Caco-2 (cell line): ENCODE results near the gene RAB26. TPM values are rescaled to one million over a fixed set of nuclear protein-coding genes. Genes with fewer than 3 reads are reported as not detected.

ENCODE experiments used
- BruUV-seq: library from RNA; stranded (reverse); fragments of 400-500 nt; replicated peaks from 2 replicates; lab custom pipeline; 2021; lab: Mats Ljungman, UMichigan
- CTCF ChIA-PET: fragments of 300-600 bp; sonication (Branson Sonifier 250); formaldehyde crosslinking; loops from one replicate; lab custom pipeline; 2022; ENCODE audit warnings: antibody characterized with exemption; lab: Charles Lee
- POLR2A ChIA-PET: fragments of 300-600 bp; sonication (Branson Sonifier 250); formaldehyde crosslinking; loops from one replicate; lab custom pipeline; 2022; ENCODE audit warnings: antibody characterized with exemption; lab: Charles Lee
- DNase-seq, 2 experiments: peaks; one replicate each; pipeline versions ENCODE4 v3.0.0 to v3.0.0-alpha.2; 2020 to 2022
- H3K27me3 ChIP-seq: replicated peaks from 2 replicates; pipeline ENCODE4 v1.6.0; 2011; ENCODE audit warnings: low read length; ENCODE audit not compliant: control insufficient read depth, insufficient read depth
- H3K36me3 ChIP-seq: 2 replicates; pipeline ENCODE4 v1.5.1; 2011; ENCODE audit warnings: low read length; ENCODE audit not compliant: control insufficient read depth, insufficient read depth
- H3K4me1 ChIP-seq: fragments of 250-450 bp; sonication (Bioruptor Pico); 2 replicates; pipeline ENCODE4 v1.5.1; 2020; ENCODE audit warnings: mild to moderate bottlenecking
- H3K4me3 ChIP-seq: 2 replicates; pipeline ENCODE4 v1.5.1; 2011; ENCODE audit warnings: low read depth, mild to moderate bottlenecking, control low read depth, low read length
- H3K9me3 ChIP-seq: fragments of 250-450 bp; sonication (Bioruptor Pico); 2 replicates; pipeline ENCODE4 v1.5.1; 2020; ENCODE audit warnings: mild to moderate bottlenecking, moderate library complexity
- H3K27ac Mint-ChIP-seq: one replicate; pipeline ENCODE4 v1.8.0; 2022; ENCODE audit warnings: mixed read lengths; ENCODE audit not compliant: unreplicated experiment
- H3K27me3 Mint-ChIP-seq: one replicate; pipeline ENCODE4 v1.8.0; 2022; ENCODE audit warnings: mixed read lengths; ENCODE audit not compliant: insufficient read depth, unreplicated experiment
- H3K36me3 Mint-ChIP-seq: one replicate; pipeline ENCODE4 v1.8.0; 2022; ENCODE audit warnings: mild to moderate bottlenecking, mixed read lengths; ENCODE audit not compliant: insufficient read depth, unreplicated experiment
- H3K4me1 Mint-ChIP-seq: one replicate; pipeline ENCODE4 v1.8.0; 2022; ENCODE audit warnings: low read depth, mixed read lengths; ENCODE audit not compliant: unreplicated experiment
- H3K4me3 Mint-ChIP-seq: one replicate; pipeline ENCODE4 v1.8.0; 2022; ENCODE audit warnings: mild to moderate bottlenecking, moderate library complexity, mixed read lengths; ENCODE audit not compliant: unreplicated experiment
- H3K9me3 Mint-ChIP-seq: one replicate; pipeline ENCODE4 v1.8.0; 2022; ENCODE audit warnings: mixed read lengths; ENCODE audit not compliant: unreplicated experiment
- CTCF ChIP-seq, 2 experiments: fragments of 200-600 bp in 1 of 2; IDR thresholded peaks; 1 replicate in 1 of 2; 2 replicates in 1 of 2; pipeline versions ENCODE4 v1.5.1 to v1.8.0; 2011 to 2022; ENCODE audit warnings: antibody characterized with exemption in 1 of 2, control low read depth in 1 of 2, inconsistent platforms in 1 of 2, low read depth in 1 of 2, low read length in 1 of 2, mild to moderate bottlenecking in 1 of 2, moderate library complexity in 1 of 2; ENCODE audit not compliant: insufficient read depth in 1 of 2, severe bottlenecking in 1 of 2, unreplicated experiment in 1 of 2
- intact Hi-C: fragments of 100-400 bp; cut with micrococcal nuclease; formaldehyde crosslinking; loops from one replicate; pipeline ENCODE4 v1.10.0; 2022; ENCODE audit not compliant: unreplicated experiment
- total RNA-seq: library from RNA; stranded (reverse); gene quantifications from 2 replicates; pipeline ENCODE4 v1.2.3, GENCODE V29; 2022

Gene RAB26
- total RNA-seq, 1 experiment from 2014 or later = 1.0 TPM

GRCh38 chr16:2155091-2155950 is 6.9 kb downstream of the RAB26 start, which contains the start of gene TRAF7:
TSS of gene TRAF7 (plus strand) at chr16:2155782. CDS start at chr16:2163921, 8,139 bp downstream.
- no peaks in the 10 kb centered on the region for H3K9me3 Mint-ChIP-seq
- no TSS peak for BruUV-seq
- H3K4me1 Mint-ChIP-seq = peaks cover 25% of the 10 kb centered on the region
- intact Hi-C loops = no loop called here
- H3K4me3 ChIP-seq = peak within 1 kb of the TSS; percentile 92
- H3K36me3 Mint-ChIP-seq = peaks cover 52% of the 10 kb centered on the region
- ChIA-PET POLR2A (interaction anchor here (0.5 to 1.9 kb wide), 32 partner anchors 8 to 1565 kb away, joined by 3 to 20 read pairs (median 4); partner anchors contain the start of genes ECI1, FAHD1, HAGH and NTHL1), CTCF (interaction anchor here (0.6 to 1.2 kb wide), 9 partner anchors 15 to 449 kb away, joined by 3 to 10 read pairs (median 3); partner anchors contain the start of genes MAPK8IP3, PKD1 and TSC2)
- no peaks in the 10 kb centered on the region for H3K9me3 ChIP-seq
- H3K4me3 Mint-ChIP-seq = peak within 1 kb of the TSS; percentile 80
- H3K27me3 Mint-ChIP-seq = peaks cover 3% of the 10 kb centered on the region
- peak within 1 kb of the TSS; percentile 96 for H3K27ac Mint-ChIP-seq
- peaks cover 8% of the 10 kb centered on the region for H3K36me3 ChIP-seq
- peaks cover 46% of the 10 kb centered on the region for H3K4me1 ChIP-seq
- TF ChIP-seq CTCF (IDR thresholded peaks at IDR 0.05; ENCODE audit: insufficient read depth in 1 of 2, low read depth in 1 of 2, low read length in 1 of 2, severe bottlenecking in 1 of 2, unreplicated experiment in 1 of 2) = no peak
- no peaks in the 10 kb centered on the region for H3K27me3 ChIP-seq
- DNase-seq = peak; percentile 98 to 99

GRCh38 chr16:2155977-2156848 is 7.8 kb downstream of the RAB26 start:
- Mint-ChIP-seq H3K27ac (peak overlapping the region; percentile 96), H3K4me3 (peak overlapping the region; percentile 80), H3K36me3 (peaks cover 45% of the 10 kb centered on the region), H3K4me1 (peaks cover 25% of the 10 kb centered on the region), H3K9me3 (no peaks in the 10 kb centered on the region), H3K27me3 (peaks cover 3% of the 10 kb centered on the region)
- Histone ChIP-seq H3K27me3 (no peaks in the 10 kb centered on the region), H3K36me3 (peaks cover 8% of the 10 kb centered on the region), H3K9me3 (no peaks in the 10 kb centered on the region), H3K4me3 (peak overlapping the region; percentile 72), H3K4me1 (peaks cover 39% of the 10 kb centered on the region)
- intact Hi-C loops = no loop called here
- no peak for TF ChIP-seq CTCF (IDR thresholded peaks at IDR 0.05; ENCODE audit: insufficient read depth in 1 of 2, low read depth in 1 of 2, low read length in 1 of 2, severe bottlenecking in 1 of 2, unreplicated experiment in 1 of 2)
- TSS peak; percentile 74 for BruUV-seq
- ChIA-PET CTCF (interaction anchor here (0.6 to 1.2 kb wide), 8 partner anchors 16 to 450 kb away, joined by 3 to 10 read pairs (median 3); partner anchors contain the start of genes MAPK8IP3, PKD1 and TSC2), POLR2A (interaction anchor here (0.6 to 1.9 kb wide), 29 partner anchors 7 to 1566 kb away, joined by 3 to 20 read pairs (median 4); partner anchors contain the start of genes ECI1, FAHD1, HAGH and NTHL1)
- DNase-seq = no peak
